SIG-M5 (cell line): ENCODE results near the gene CADPS2.
"Not testable (repeated sequence)": the region's sequence is repeated elsewhere in the genome, so short reads cannot be mapped to it uniquely, and the experiment has no call there.

ENCODE experiments used
- DNase-seq: peaks from one replicate; lab custom pipeline; 2025; lab: John Stamatoyannopoulos, UW

CADPS2 gene

GRCh38 chr7:122849957-122850328 is 36.3 kb downstream of the CADPS2 start:
- DNase-seq: no peak

GRCh38 chr7:122849322-122849956 is 36.8 kb downstream of the CADPS2 start:
- no peak for DNase-seq

- no peak for DNase-seq
Measured at GRCh38 chr7:122847871-122848473, 38.3 kb downstream of the CADPS2 start.

- no peak for DNase-seq
Measured at GRCh38 chr7:122846591-122846990, 39.7 kb downstream of the CADPS2 start.

GRCh38 chr7:122845286-122845685 is 41.0 kb downstream of the CADPS2 start:
- DNase-seq: no peak

GRCh38 chr7:122844191-122844988 is 41.9 kb downstream of the CADPS2 start:
- DNase-seq: no peak

- DNase-seq: no peak
Measured at GRCh38 chr7:122842971-122843370, 43.3 kb downstream of the CADPS2 start.

- DNase-seq: not testable (repeated sequence)
Measured at GRCh38 chr7:122836286-122836685, 50.0 kb downstream of the CADPS2 start.

GRCh38 chr7:122834571-122834942 is 51.7 kb downstream of the CADPS2 start:
- not testable (repeated sequence) for DNase-seq

- no peak for DNase-seq
Measured at GRCh38 chr7:122833888-122834570, 52.2 kb downstream of the CADPS2 start.

GRCh38 chr7:122831436-122831835 is 54.8 kb downstream of the CADPS2 start:
- DNase-seq: no peak

GRCh38 chr7:122829962-122830361 is 56.3 kb downstream of the CADPS2 start:
- DNase-seq: no peak

- no peak for DNase-seq
Measured at GRCh38 chr7:122827763-122828162, 58.5 kb downstream of the CADPS2 start.

- no peak for DNase-seq
Measured at GRCh38 chr7:122813845-122814244, 72.4 kb downstream of the CADPS2 start.

- no peak for DNase-seq
Measured at GRCh38 chr7:122803851-122804250, 82.4 kb downstream of the CADPS2 start.

GRCh38 chr7:122803323-122803722 is 82.9 kb downstream of the CADPS2 start:
- no peak for DNase-seq

- DNase-seq: no peak
Measured at GRCh38 chr7:122802301-122802751, 83.9 kb downstream of the CADPS2 start.

GRCh38 chr7:122791959-122792545 is 94.2 kb downstream of the CADPS2 start:
- DNase-seq: no peak

GRCh38 chr7:122790591-122790990 is 95.7 kb downstream of the CADPS2 start:
- no peak for DNase-seq

GRCh38 chr7:122790132-122790531 is 96.1 kb downstream of the CADPS2 start:
- DNase-seq: no peak

GRCh38 chr7:122789156-122789555 is 97.1 kb downstream of the CADPS2 start:
- DNase-seq: no peak

- no peak for DNase-seq
Measured at GRCh38 chr7:122770686-122771335, 115.4 kb downstream of the CADPS2 start.
